GM21786 (cell line): ENCODE results near the gene SAMD3.
"Not testable (repeated sequence)": the region's sequence is repeated elsewhere in the genome, so short reads cannot be mapped to it uniquely, and the experiment has no call there.

Experiments
- ATAC-seq: cut with Tn5 transposase; IDR thresholded peaks from one replicate; pipeline ENCODE4 v1.9.1; 2021; ENCODE audit not compliant: unreplicated experiment

The SAMD3 gene

GRCh38 chr6:130211691-130212090, 11.1 kb downstream of the SAMD3 start:
- ATAC-seq, result no peak

- ATAC-seq, result no peak
Measured at GRCh38 chr6:130207979-130208649, 14.6 kb downstream of the SAMD3 start.

- no peak for ATAC-seq
Measured at GRCh38 chr6:130206479-130206878, 16.3 kb downstream of the SAMD3 start.

GRCh38 chr6:130204322-130204721, 18.4 kb downstream of the SAMD3 start:
- ATAC-seq, result no peak

GRCh38 chr6:130203370-130203769, 19.4 kb downstream of the SAMD3 start:
- ATAC-seq, result no peak

DNA sequence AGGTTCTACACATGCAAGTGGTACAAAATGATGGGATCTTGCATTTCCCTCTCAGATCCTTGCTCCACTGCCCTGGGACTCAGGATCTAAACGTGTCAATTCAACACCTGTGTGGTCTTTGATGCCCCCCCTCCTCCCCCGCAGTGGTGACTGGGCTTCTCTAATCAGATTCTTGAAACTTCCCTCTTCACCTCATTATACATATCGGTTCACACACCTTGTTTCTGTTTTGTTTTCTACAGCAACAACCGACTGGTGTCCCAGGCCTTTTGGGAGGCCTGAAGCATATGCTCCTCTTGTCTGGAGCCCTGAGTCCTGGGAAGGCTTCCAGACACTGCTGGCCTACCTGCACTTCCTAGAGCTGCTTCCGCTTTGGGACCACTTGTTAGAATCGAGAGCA, 20.0 kb downstream of the SAMD3 start:
- ATAC-seq, result peak; percentile 44

DNA sequence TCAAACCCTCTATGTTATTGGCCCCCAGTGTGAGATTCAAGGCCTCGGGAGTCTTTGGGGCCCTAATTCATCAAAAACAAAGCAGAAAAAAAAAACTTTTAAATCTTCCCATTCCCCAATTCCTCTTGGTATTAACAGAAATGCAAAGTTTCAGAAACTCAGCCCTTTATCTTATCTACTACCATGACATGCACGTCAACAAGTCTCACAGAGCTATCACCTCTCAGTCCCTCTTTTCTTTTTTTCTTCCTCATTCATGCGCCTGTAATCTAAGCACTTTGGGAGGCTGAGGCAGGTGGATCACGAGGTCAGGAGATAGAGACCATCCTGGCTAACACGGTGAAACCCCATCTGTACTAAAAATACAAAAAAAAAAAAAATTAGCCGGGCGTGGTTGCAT, 22.7 kb downstream of the SAMD3 start:
- ATAC-seq, result no peak

GRCh38 chr6:130198483-130199035, 24.2 kb downstream of the SAMD3 start:
- ATAC-seq, result no peak

GRCh38 chr6:130197816-130198482, 24.8 kb downstream of the SAMD3 start:
- not testable (repeated sequence) for ATAC-seq

GRCh38 chr6:130194434-130194833, 28.3 kb downstream of the SAMD3 start:
- ATAC-seq, result not testable (repeated sequence)

GRCh38 chr6:130190701-130191690, 31.8 kb downstream of the SAMD3 start:
- no peak for ATAC-seq

- ATAC-seq, result no peak
Measured at GRCh38 chr6:130189531-130190397, 33.0 kb downstream of the SAMD3 start.

- no peak for ATAC-seq
Measured at GRCh38 chr6:130188207-130188899, 34.4 kb downstream of the SAMD3 start.

DNA sequence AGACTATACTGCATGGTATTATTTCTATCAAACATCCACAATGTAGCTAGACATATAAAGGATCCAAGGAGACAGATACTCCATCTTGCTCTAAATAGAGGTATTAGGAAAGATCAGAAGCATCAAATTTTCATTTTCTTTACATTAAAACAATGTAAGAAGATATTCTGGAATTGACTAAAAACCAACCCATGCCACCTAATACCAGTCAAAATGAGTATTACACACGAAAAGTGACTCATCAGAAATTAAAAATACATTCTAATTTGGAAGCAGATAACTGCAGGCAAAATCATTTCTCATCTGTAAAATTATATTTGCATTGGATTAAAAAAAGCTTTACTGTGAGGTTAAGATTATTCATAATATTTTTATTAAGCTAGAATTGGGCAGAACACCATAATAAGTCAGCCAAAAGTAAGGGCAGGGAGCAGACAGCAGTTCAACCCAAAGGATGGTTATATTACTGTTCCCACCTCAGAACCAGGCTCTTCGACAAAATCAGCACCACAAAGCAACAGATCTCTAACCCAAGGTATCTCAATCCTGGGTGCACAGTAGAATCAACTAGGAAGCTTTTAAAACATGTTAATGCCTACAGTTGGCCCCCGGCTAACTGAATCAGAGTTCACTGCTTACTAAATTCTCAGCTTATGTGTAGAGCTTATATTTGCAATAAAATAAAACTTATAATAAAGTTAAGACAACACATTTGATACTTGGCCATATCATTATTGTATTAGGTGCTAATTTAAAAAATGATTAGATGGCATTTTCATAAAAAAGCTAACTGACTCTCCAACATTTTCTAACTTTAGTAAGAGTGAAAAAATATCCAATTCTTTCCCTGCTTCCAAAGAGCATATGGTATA, 35.2 kb downstream of the SAMD3 start:
- ATAC-seq, result no peak

DNA sequence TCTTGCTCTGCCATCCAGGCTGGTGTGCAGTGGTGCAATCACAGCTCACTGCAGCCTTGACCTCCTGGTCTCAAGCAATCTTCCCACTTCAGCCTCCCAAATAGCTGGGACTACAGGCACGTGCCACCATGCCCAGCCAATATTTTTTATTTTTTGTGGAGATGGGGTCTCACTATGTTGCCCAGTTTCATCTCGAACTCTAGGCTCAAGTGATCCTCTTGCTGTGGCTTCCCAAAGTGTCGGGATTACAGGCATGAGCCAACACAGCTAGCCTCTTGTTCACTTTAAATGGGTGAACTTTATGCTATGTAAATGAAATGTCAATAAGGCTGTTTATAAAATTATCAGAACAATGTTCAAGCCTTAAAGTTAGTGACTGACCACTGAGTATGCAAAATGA, 37.1 kb downstream of the SAMD3 start:
- no peak for ATAC-seq

- no peak for ATAC-seq
Measured at GRCh38 chr6:130183271-130184222, 39.2 kb downstream of the SAMD3 start.

GRCh38 chr6:130182466-130182865, 40.3 kb downstream of the SAMD3 start:
- ATAC-seq, result no peak

GRCh38 chr6:130178692-130179091, 44.1 kb downstream of the SAMD3 start:
- ATAC-seq, result no peak
